Esophagus mucosa (tissue), 1 donor: ENCODE measurements around the gene TIMMDC1. TPM values are rescaled to one million over a fixed set of nuclear protein-coding genes. Genes with fewer than 3 reads are reported as not detected.
"Not testable (repeated sequence)": the region's sequence is repeated elsewhere in the genome, so short reads cannot be mapped to it uniquely, and the experiment has no call there.

ENCODE experiments used
- ATAC-seq: fragments of 200-7000 bp; cut with Tn5 transposase; one replicate; pipeline ENCODE4 v1.9.1; 2020
- total RNA-seq: library from RNA; stranded (reverse); gene quantifications from one replicate; pipeline ENCODE4 v1.2.4, GENCODE V29; 2023
- donor health status: DM: yes; HTN: yes; CAD: no.

The TIMMDC1 gene
- total RNA-seq, 1 donor from 2014 or later, result 90.3 TPM

DNA sequence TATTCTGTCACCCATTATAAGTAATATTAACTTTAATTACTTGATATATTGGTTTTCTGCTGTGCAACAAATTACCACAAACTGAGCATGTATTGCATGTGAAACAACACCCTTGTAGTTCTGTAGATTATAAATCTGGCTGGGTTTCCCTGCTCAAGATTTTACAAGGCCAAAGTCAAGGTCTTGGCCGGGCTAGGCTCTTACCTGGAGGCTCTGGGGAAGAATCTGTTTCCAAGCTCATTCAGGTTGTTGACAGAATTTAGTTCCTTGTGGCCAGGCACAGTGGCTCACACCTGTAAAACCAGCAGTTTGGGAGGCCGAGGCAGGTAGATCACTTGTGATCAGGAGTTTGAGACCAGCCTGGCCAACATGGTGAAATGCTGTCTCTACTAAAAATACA is 16.3 kb downstream of the TIMMDC1 start:
- no peak for ATAC-seq

GRCh38 chr3:119517112-119517511 is 18.8 kb downstream of the TIMMDC1 start:
- no peak for ATAC-seq

DNA sequence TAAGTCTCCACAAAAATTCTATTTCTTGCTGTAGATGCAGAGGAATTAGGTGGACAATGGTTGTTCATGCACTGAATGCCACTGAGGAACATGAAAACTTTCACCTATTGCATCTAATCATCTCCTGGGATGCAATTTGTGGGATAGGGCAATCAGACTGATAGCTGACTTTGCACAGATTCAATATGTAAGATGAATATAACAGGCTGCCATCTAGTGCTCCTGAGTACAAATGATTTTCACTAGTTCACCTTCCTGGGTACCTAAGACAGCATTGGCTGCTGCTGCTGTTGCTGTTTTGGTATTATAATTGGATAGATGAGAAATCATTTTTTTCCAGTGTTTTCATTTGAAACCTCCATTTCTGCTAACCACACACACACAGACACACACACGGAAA is 19.7 kb downstream of the TIMMDC1 start:
- ATAC-seq, result no peak

DNA sequence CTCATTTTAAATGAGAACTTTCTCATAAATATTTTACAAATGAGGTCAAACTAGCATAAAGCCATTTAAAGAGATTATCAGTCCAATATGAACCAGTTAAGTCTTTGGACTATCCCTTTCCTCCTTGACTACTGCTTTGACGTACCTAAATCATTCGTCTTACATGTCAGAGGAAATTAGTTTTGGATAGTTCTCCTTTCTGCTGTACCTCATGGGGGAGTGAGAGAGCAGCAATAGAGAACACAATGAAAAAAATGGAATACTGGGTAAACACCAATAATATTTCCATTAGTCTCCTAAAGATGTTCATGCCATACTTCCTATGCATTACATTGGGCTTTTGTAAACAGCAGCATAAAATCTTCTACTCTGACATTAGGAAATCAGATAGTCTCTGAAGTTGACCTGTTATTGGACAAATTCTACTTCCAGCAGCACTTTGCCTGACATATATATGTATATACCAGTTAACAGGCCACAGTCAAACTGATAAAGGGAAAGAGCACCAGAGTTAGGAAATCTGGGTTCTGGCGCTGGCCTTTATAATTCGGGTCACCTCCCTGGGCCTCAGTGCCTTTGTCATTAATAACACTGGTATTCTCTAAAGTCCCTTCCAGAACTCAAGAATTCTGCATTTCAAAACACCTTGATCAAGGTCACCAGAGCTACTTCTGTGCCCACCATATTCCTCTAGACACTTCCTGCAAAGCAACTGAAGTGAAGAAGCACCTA is 26.8 kb downstream of the TIMMDC1 start:
- ATAC-seq, result no peak

DNA sequence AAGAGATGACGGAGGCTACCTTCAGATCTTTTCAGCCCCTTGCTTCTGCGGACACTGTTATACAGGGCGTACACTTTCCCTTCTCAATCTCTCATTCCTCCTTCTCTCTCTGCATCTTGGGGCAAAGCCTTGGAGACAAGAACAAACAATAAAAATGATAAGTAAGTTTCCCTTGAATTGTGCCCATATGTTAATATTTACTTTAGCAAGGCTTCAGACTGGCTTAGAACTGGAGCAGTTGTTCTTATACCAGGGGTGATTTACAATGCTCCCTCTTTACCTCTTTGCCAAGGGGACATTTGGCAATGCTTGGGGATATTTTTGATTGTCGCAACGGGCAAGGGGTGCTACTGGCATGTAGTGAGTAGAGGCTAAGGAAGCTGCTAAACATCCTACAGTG is 29.4 kb downstream of the TIMMDC1 start:
- no peak for ATAC-seq

DNA sequence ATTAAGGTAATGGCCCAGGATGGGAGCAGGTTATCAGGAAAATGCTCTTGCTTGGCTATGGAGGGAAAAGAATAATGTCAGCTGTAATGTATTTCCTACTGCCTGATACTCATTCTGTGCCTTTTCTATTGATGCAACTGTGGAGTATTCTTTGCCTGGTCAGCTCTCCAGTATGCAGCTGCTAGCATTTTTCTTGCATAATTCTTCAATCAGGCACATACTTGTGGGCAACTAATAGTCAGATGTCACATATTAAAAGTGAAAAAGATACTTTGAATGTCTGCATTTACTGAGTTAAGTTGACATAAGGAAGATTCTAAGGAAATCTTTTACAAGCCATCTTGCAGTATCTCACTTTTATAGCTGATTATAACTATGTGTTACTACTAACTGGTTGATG is 31.5 kb downstream of the TIMMDC1 start:
- no peak for ATAC-seq

- no peak for ATAC-seq
These were observed 32.1 kb downstream of the TIMMDC1 start for GRCh38 chr3:119530456-119530855.

DNA sequence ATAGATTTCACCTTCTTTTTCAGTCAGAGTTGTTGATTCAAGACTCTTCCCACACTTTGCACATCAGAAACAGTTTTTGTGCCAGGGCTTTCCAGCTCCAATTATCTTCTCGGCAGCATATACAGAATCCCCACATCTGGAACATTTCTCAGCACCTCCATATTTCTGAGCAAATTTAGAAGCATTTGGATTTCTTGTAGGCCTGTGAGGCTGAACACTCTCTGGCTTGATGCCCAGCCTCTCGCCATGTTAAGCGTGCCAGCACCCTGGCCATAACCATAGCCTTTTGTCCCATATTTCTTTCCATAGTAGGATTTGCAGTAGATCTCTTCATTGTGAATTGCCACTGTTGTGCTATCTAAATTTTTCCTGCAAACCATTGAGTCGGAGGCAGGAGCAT is 32.8 kb downstream of the TIMMDC1 start:
- no peak for ATAC-seq

- ATAC-seq, result no peak
These were observed 35.9 kb downstream of the TIMMDC1 start for GRCh38 chr3:119534296-119534695.

GRCh38 chr3:119536757-119537156 is 38.4 kb downstream of the TIMMDC1 start:
- ATAC-seq, result no peak

GRCh38 chr3:119538772-119539171 is 40.4 kb downstream of the TIMMDC1 start:
- no peak for ATAC-seq

- ATAC-seq, result no peak
These were observed 43.2 kb downstream of the TIMMDC1 start for GRCh38 chr3:119541547-119541946.

- no peak for ATAC-seq
These were observed 43.9 kb downstream of the TIMMDC1 start for GRCh38 chr3:119542168-119542767.

DNA sequence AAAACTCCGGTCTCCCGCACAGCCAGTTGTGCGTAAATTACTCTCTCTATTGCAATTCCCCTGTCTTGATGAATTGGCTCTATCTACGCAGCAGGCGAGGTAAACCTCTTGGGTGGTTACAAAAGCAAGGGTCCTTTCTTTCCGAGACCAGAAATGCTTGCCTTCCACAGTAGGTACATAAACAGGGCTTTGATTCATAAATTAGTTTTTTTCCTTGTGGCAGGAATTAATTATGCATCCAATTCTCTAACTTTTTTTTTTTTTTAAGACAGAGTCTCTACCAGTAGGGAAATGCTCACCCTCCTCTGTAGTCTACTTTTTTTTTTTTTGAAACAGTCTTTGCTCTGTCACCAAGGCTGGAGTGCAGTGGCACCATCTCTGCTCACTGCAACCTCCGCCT is 44.8 kb downstream of the TIMMDC1 start:
- ATAC-seq, result no peak

GRCh38 chr3:119547227-119547626 is 48.9 kb downstream of the TIMMDC1 start:
- no peak for ATAC-seq

DNA sequence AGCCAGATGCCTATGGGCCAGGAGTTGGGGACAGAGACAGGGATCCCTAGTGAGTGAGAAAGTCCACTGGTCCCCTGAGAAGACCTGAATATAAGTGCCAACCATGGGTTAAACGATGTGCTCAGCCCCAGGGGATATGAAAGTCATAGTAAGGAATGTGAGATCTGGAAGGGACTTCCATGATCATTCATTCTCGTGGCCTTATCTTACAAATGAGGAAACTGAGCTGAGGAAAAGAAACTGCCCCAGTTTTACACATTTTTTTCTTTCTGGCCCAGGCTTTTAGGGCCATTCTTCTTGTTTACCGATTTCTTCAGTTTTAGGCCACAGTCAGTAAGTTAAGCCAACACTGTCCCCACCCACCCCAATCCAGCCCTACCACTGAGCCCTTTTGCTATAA is 50.0 kb downstream of the TIMMDC1 start:
- no peak for ATAC-seq

GRCh38 chr3:119550192-119550910 is 52.0 kb downstream of the TIMMDC1 start:
- ATAC-seq, result no peak

- ATAC-seq, result no peak
These were observed 53.3 kb downstream of the TIMMDC1 start for GRCh38 chr3:119551598-119551997.

DNA sequence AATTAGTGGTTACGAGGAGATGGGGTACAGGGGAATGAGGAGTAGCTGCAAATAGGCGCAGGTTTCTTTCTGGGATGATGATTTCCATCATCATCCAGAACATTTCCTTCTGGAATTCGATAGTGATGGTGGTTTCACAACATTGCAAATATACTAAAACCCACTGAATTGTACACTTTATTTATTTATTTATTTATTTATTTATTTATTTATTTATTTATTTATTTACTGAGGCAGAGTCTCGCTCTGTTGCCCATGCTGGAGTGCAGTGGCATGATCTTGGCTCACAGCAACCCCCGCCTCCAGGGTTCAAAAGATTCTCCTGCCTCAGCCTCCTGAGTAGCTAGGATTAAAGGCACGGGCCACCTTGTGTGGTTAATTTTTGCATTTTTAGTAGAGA is 54.6 kb downstream of the TIMMDC1 start:
- not testable (repeated sequence) for ATAC-seq

DNA sequence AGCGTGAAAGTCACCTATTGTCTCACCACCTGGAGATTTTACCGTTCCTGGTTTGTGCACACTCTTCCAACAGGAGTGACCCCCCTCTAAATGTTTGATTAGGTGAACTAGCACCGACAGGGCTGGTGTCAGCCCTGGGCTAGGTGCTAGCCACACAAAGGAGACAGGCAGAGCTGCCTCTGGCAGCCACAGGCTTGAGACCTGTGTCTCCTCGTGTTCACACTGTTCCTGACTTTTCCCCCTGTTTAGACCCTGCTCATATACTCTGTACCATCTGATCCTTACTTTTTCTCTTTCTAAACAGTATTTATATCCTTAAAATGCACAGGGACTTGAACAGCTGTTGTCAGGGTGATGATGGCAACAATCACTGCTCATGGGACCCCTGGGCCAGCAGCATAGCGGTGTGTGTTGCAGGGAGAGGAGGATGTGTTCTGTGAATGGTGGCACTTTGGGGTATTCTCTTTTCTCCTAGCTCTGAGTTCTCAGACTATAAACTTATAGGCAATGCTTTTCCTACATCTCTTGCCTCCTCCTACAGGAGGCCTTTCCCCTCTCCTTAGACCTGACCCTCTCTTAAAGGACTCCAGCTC is 55.6 kb downstream of the TIMMDC1 start:
- no peak for ATAC-seq

DNA sequence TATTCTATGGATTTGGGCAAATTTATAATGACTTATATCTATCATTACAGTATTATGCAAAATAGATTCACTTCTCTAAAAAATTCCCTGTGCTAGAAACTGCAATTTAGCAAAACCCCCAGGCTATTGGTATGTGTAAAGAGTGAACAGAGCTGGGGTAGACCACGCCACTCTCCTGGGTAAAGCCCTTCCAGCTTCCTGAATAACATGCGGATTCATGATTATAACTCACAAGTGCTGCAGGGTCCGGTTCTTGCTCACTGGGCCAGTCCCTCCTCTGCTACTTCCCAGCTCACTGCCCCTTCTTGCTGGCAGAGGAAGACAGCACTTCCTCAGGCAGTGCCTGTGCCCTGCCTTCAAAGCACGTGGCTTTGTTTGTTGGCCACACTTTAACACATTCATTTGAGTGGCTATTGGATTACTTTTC is 57.0 kb downstream of the TIMMDC1 start:
- ATAC-seq, result no peak

DNA sequence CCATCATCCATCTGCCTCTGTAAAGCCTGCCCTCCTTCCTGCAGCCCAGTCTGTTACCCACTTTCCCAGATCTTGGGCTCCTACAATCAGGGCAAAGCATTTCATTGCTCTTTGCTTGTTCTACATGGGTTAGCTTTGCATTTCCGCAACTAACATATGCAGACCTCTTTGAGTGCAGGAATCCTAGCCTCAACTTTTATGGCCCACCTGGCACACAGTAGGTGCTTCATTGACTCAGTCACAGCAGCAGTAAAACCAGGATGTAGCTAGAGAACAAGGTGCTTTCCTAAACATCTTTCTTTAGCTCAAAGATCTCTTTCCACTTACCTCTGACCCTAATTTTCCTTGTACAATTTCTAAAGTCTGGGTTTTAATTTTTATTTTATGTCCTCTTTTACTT is 57.6 kb downstream of the TIMMDC1 start:
- no peak for ATAC-seq

DNA sequence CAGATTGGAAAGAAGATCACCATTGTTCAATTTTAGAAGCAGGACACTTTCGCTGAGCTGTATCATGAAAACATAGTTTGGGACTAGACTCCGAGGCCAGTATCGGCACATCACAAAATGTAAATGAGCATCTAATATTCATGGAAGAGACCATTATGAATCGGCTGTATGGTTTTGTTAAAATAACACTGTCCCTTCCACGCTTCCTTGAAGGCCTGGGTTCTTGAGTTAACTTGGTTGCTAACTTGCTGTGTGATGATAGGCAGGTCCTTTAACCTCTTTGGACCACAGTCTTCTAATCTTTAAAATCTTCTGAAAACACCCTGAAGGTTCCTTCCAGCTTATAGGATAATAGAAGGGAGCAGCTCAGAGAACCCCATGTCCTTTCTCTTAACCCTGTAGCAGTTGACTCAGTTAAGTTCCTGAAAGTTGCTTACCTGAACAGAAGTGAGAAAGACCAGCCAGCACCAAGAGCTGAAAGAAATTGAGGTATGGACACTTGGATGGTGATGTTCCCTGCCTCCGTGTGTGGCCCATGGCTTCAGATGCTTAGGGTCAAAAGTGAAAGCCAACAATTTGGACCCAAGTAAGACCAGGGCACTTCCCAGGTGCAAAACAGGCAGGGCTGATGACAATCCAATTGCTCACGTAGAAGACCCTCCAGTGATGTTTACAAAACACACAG is 59.0 kb downstream of the TIMMDC1 start:
- no peak for ATAC-seq
